Spleen (tissue), 11 donors: ENCODE measurements around the gene EHMT1. TPM values are rescaled to one million over a fixed set of nuclear protein-coding genes. Genes with fewer than 3 reads are reported as not detected.
A peak's percentile ranks its signal among the peaks of the same experiment; 100 is the strongest.

Source experiments
- DNase-seq: peaks from one replicate; pipeline ENCODE4 v3.0.0-alpha.2; 2020
- H3K27ac ChIP-seq, 8 donors: fragments of 200-600 bp; sonication (generic) in 7 of 8; 1 replicate in 4 of 8; 2 replicates in 4 of 8; pipeline versions ENCODE4 v1.5.0 to v1.8.0; 2016 to 2021; ENCODE audit warnings: inconsistent platforms in 4 of 8, mild to moderate bottlenecking in 4 of 8, moderate library complexity in 1 of 8
- H3K27me3 ChIP-seq, 7 donors: fragments of 200-600 bp; sonication (generic) in 6 of 7; replicated peaks in 1 of 7; 1 replicate in 4 of 7; 2 replicates in 3 of 7; pipeline versions ENCODE4 v1.5.0 to v1.8.0; 2016 to 2021; ENCODE audit warnings: inconsistent platforms in 3 of 7, mild to moderate bottlenecking in 1 of 7
- H3K36me3 ChIP-seq, 6 donors: fragments of 200-600 bp; sonication (generic) in 5 of 6; 1 replicate in 4 of 6; 2 replicates in 2 of 6; pipeline versions ENCODE4 v1.5.0 to v1.8.0; 2016 to 2021; ENCODE audit warnings: inconsistent platforms in 2 of 6
- H3K4me1 ChIP-seq, 6 donors: fragments of 200-600 bp; sonication (generic) in 5 of 6; 1 replicate in 3 of 6; 2 replicates in 3 of 6; pipeline versions ENCODE4 v1.5.0 to v1.8.0; 2016 to 2021; ENCODE audit warnings: inconsistent platforms in 3 of 6
- H3K4me3 ChIP-seq, 8 donors: fragments of 200-600 bp; sonication (generic) in 7 of 8; 1 replicate in 4 of 8; 2 replicates in 4 of 8; pipeline versions ENCODE4 v1.5.0 to v1.8.0; 2016 to 2021; ENCODE audit warnings: inconsistent platforms in 4 of 8, mild to moderate bottlenecking in 4 of 8, moderate library complexity in 2 of 8
- H3K9me3 ChIP-seq, 8 donors: fragments of 200-600 bp; sonication (generic) in 7 of 8; 1 replicate in 4 of 8; 2 replicates in 4 of 8; pipeline versions ENCODE4 v1.5.0 to v1.8.0; 2016 to 2021; ENCODE audit warnings: inconsistent platforms in 4 of 8
- CTCF ChIP-seq, 11 experiments: fragments of 200-600 bp in 7 of 11; fragments of 450-650 bp in 4 of 11; sonication (generic) in 4 of 11; IDR thresholded peaks in 8 of 11; conservative IDR thresholded peaks in 3 of 11; 1 replicate in 7 of 11; 2 replicates in 4 of 11; pipeline versions ENCODE4 v1.4.0 to v1.8.0; 2016 to 2021; ENCODE audit warnings: antibody characterized with exemption in 11 of 11, inconsistent platforms in 4 of 11, mild to moderate bottlenecking in 1 of 11
- POLR2A ChIP-seq, 3 donors: fragments of 450-650 bp; IDR thresholded peaks; one replicate each; pipeline ENCODE4 v1.5.1; 2017; ENCODE audit warnings: antibody characterized with exemption in 3 of 3, mild to moderate bottlenecking in 1 of 3
- POLR2AphosphoS5 ChIP-seq, 3 donors: sonication (generic); formaldehyde crosslinking; IDR thresholded peaks; one replicate each; pipeline ENCODE4 v1.5.1; 2017; ENCODE audit warnings: antibody characterized with exemption in 3 of 3
- WGBS, 5 donors: extraction: QIAGEN DNeasy Blood & Tissue Kit in 3 of 5; methylation state at CpG; one replicate each; pipeline versions ENCODE4 v1.1.5 to v1.1.7; 2013 to 2018; 5-methylcytosine and 5-hydroxymethylcytosine counted together
- intact Hi-C: fragments of 100-400 bp; cut with DNase I; formaldehyde crosslinking; loops from one replicate; pipeline ENCODE4 v1.15.0; 2023; ENCODE audit warnings: low total_unique reads
- polyA plus RNA-seq, 3 donors: library from polyadenylated mRNA; stranded (reverse); fragments of 200-250 nt; gene quantifications; one replicate each; pipeline ENCODE4 v1.2.1, GENCODE V29; 2013
- total RNA-seq, 7 donors: library from RNA; depleted of rRNA in 3 of 7; stranded (reverse); fragments of >200 nt in 3 of 7; fragmentation: NEBNext Ultra II Directional in 4 of 7; extraction: Animal tissue kit (Norgen Biotek cat#: 25700) in 4 of 7; gene quantifications; one replicate each; pipeline versions ENCODE4 v1.1.0 to v1.2.1, GENCODE V29; 2016 to 2021
- donor health status: healthy with polysubstance abuse.
- donor health status: DM: no; HTN: no; CAD: no; lungs with moderate emphysema.
- donor health status: DM: no; HTN: no; CAD: no.
- donor health status: Bipolar disorder and iron deficiency.
- donor health status: healthy.
- donor health status: DM: no; HTN: no; CAD: no.
- donor health status: DM: yes; HTN: yes; CAD: no.

The EHMT1 gene
- total and polyA plus RNA-seq, 10 donors: 35.5 to 163 (median 122) TPM

DNA sequence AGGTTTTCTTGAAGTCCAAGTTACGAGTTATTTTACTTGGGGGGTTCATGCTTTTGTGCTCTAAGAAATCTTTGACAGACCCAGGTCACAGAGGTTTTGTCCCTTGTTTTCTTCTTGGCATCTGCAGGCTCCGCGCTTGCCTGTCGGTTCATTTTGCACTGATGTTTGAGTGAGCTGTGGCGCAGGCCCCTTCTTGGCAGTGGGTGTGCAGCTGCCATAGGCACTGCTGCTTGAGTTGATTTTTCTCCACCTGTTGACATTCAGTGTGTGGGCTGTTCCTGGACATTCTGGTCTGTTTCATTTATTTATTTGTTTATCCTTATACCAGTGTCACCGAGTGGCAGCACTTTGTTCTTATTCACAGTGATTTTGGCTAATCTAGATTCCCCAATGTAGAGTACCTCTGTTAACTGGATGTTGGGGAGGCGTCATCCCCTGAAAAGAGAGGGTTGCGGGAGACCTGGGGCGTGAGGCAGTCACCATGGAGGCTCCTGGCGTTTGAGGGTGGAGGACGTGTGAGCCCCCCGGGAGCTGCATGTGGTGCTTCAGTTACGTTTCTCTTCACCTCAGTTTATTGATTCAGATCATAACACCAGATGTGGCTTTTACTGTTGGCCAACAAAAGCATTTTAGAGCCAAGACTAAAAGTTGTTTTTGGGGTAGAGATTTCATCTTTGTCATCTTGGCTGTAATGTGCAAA lies 137.4 kb downstream of the EHMT1 start:
- Histone ChIP-seq H3K4me3 (no peak overlapping the region), H3K4me1 (peaks cover 25 to 54% (median 42%) of the 10 kb centered on the region in 6 donors), H3K27me3 (no peaks in the 10 kb centered on the region), H3K9me3 (peaks cover 0 to 12% (median 8%) of the 10 kb centered on the region in 8 donors), H3K36me3 (peaks cover 0 to 96% (median 58%) of the 10 kb centered on the region in 6 donors), H3K27ac (peak overlapping the region in 3 of 8 donors; percentile 82 to 89 (median 85))
- DNase-seq: no peak
- intact Hi-C loops: no loop called here
- 78 to 94% (median 88%) methylated on average over 13 of the region's 13 CpGs for WGBS, 5 donors
- TF ChIP-seq POLR2A (IDR thresholded peaks at IDR 0.05): no peak
- no peak for TF ChIP-seq CTCF (IDR thresholded peaks at IDR 0.05 in 8 of 11, conservative IDR thresholded peaks at IDR 0.05 in 3 of 11)
- TF ChIP-seq POLR2AphosphoS5 (IDR thresholded peaks at IDR 0.05): no peak

- DNase-seq: no peak
- WGBS, 5 donors: 57 to 88% (median 75%) methylated on average over 10 of the region's 10 CpGs
- intact Hi-C loops: no loop called here
- Histone ChIP-seq H3K36me3 (peaks cover 0 to 96% (median 54%) of the 10 kb centered on the region in 6 donors), H3K4me1 (peaks cover 31 to 63% (median 51%) of the 10 kb centered on the region in 6 donors), H3K9me3 (peaks cover 0 to 12% (median 8%) of the 10 kb centered on the region in 8 donors), H3K27me3 (no peaks in the 10 kb centered on the region), H3K4me3 (no peak overlapping the region), H3K27ac (peak overlapping the region; percentile 4 to 89 (median 60))
- TF ChIP-seq POLR2AphosphoS5 (IDR thresholded peaks at IDR 0.05): peak in 2 of 3 donors; percentile 5
- TF ChIP-seq POLR2A (IDR thresholded peaks at IDR 0.05): no peak
These were observed 138.3 kb downstream of the EHMT1 start for GRCh38 chr9:137757139-137757538.

DNA sequence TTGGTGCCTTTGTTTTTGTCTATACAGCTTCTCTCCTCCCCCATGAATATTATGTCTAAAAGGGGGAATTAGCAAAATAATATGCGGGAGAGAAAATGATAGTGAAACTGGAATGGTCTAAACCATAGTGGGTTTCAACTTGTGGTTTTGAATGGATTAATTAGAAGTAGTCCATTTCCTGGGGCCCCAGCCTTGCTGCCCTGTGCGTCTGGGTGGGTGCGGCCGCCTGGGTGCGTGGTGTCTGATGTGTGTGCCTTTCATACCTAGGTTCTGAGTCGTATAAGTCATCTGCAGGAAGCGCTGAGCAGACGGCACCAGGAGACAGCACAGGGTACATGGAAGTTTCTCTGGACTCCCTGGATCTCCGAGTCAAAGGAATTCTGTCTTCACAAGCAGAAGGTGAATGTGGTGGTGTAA lies 138.8 kb downstream of the EHMT1 start:
- H3K4me1 ChIP-seq: peaks cover 34 to 68% (median 56%) of the 10 kb centered on the region in 6 donors
- 59 to 72% (median 67%) methylated on average over 9 of the region's 9 CpGs for WGBS, 5 donors
- intact Hi-C loops: no loop called here
- no peaks in the 10 kb centered on the region for H3K27me3 ChIP-seq
- H3K4me3 ChIP-seq: no peak overlapping the region
- DNase-seq: no peak
- peaks cover 0 to 12% (median 8%) of the 10 kb centered on the region in 8 donors for H3K9me3 ChIP-seq
- peak in 1 of 3 donors; percentile 40 for TF ChIP-seq POLR2AphosphoS5 (IDR thresholded peaks at IDR 0.05)
- TF ChIP-seq POLR2A (IDR thresholded peaks at IDR 0.05): no peak
- H3K27ac ChIP-seq: peak overlapping the region; percentile 8 to 89 (median 60)
- peaks cover 0 to 96% (median 52%) of the 10 kb centered on the region in 6 donors for H3K36me3 ChIP-seq

DNA sequence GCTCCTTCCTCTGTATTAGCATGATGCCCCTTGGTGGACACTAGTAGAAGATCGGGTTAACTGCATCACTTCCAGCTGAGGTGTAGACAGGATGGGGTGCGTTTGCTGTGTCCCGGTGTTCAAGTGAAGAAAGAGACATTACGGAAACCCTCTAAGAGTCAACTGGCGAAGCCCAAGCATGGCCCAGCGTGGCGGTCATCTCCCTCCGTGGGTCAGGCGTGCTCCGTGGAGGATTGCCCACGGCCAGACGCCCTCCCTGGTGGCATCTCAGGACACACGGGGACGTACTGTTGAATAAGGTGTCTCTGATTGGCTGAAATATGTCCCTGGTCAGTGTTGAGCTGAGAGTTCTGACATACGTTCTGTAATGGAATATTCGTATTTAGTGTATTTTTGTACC lies 139.3 kb downstream of the EHMT1 start:
- H3K9me3 ChIP-seq: peaks cover 0 to 12% (median 8%) of the 10 kb centered on the region in 8 donors
- DNase-seq: no peak
- TF ChIP-seq POLR2A (IDR thresholded peaks at IDR 0.05) (no peak), CTCF (IDR thresholded peaks at IDR 0.05 in 8 of 11, conservative IDR thresholded peaks at IDR 0.05 in 3 of 11) (no peak), POLR2AphosphoS5 (IDR thresholded peaks at IDR 0.05) (no peak)
- peak overlapping the region; percentile 8 to 89 (median 60) for H3K27ac ChIP-seq
- H3K4me1 ChIP-seq: peaks cover 34 to 72% (median 60%) of the 10 kb centered on the region in 6 donors
- 93 to 96% (median 94%) methylated on average over 16 of the region's 16 CpGs for WGBS, 5 donors
- intact Hi-C loops: no loop called here
- no peak overlapping the region for H3K4me3 ChIP-seq
- H3K36me3 ChIP-seq: peaks cover 0 to 96% (median 52%) of the 10 kb centered on the region in 6 donors
- no peaks in the 10 kb centered on the region for H3K27me3 ChIP-seq

- no peak for DNase-seq
- peaks cover 0 to 12% (median 8%) of the 10 kb centered on the region in 8 donors for H3K9me3 ChIP-seq
- peak overlapping the region; percentile 75 to 89 (median 84) for H3K27ac ChIP-seq
- peak in 1 of 3 donors; percentile 37 for TF ChIP-seq POLR2AphosphoS5 (IDR thresholded peaks at IDR 0.05)
- no peak for TF ChIP-seq CTCF (IDR thresholded peaks at IDR 0.05 in 8 of 11, conservative IDR thresholded peaks at IDR 0.05 in 3 of 11)
- TF ChIP-seq POLR2A (IDR thresholded peaks at IDR 0.05): no peak
- peak overlapping the region in 1 of 8 donors; percentile 12 for H3K4me3 ChIP-seq
- no peaks in the 10 kb centered on the region for H3K27me3 ChIP-seq
- peaks cover 0 to 96% (median 55%) of the 10 kb centered on the region in 6 donors for H3K36me3 ChIP-seq
- intact Hi-C loops: no loop called here
- 74 to 81% (median 78%) methylated on average over 11 of the region's 11 CpGs for whole genome bisulfite sequencing, 5 donors
- H3K4me1 ChIP-seq: peaks cover 34 to 79% (median 64%) of the 10 kb centered on the region in 6 donors
These were observed 140.3 kb downstream of the EHMT1 start for GRCh38 chr9:137759117-137759516.
